ENCODE measurements around the gene DONSON. TPM values are rescaled to one million over a fixed set of nuclear protein-coding genes. Genes with fewer than 3 reads are reported as not detected.
"Not testable (repeated sequence)": the region's sequence is repeated elsewhere in the genome, so short reads cannot be mapped to it uniquely, and the experiment has no call there.

Gene DONSON
- total RNA-seq, 4 donors from 2014 or later, result 4.2 to 13.3 (median 6.7) TPM

- TF ChIP-seq CTCF (IDR thresholded peaks at IDR 0.05) (no peak), POLR2A (IDR thresholded peaks at IDR 0.05) (no peak)
- Histone ChIP-seq H3K4me3 (replicated peaks in 1 of 3) (no peak overlapping the region), H3K27me3 (no peaks in the 10 kb centered on the region), H3K9me3 (no peaks in the 10 kb centered on the region), H3K4me1 (no peaks in the 10 kb centered on the region), H3K36me3 (peaks cover 25 to 34% of the 10 kb centered on the region in 2 donors), H3K27ac (no peak overlapping the region)
- 90 to 92% methylated on average over 2 of the region's 2 CpGs for WGBS, 2 donors
- intact Hi-C loops (cut with DNase I), result no loop called here
- DNase-seq, result no peak
These were observed 10.3 kb downstream of the DONSON start for GRCh38 chr21:33578214-33578613.

- H3K4me1 ChIP-seq; H3K27me3 ChIP-seq; H3K4me3 ChIP-seq (replicated peaks in 1 of 3); intact Hi-C loops (cut with DNase I); DNase-seq; H3K9me3 ChIP-seq; H3K27ac ChIP-seq: not testable (repeated sequence)
- peaks cover 26 to 42% of the 10 kb centered on the region in 2 donors for H3K36me3 ChIP-seq
- WGBS, 2 donors, result 81 to 82% methylated on average over 2 of the region's 2 CpGs
These were observed 11.7 kb downstream of the DONSON start for GRCh38 chr21:33576741-33577141.

GRCh38 chr21:33572350-33572749, 16.1 kb downstream of the DONSON start:
- intact Hi-C loops (cut with DNase I), result no loop called here
- Histone ChIP-seq H3K36me3 (peaks cover 37 to 70% of the 10 kb centered on the region in 2 donors), H3K4me1 (peaks cover 0 to 3% of the 10 kb centered on the region in 2 donors), H3K27me3 (no peaks in the 10 kb centered on the region), H3K27ac (no peak overlapping the region), H3K4me3 (replicated peaks in 1 of 3) (no peak overlapping the region), H3K9me3 (no peaks in the 10 kb centered on the region)
- DNase-seq, result no peak
- 65 to 72% methylated on average over 3 of the region's 3 CpGs for WGBS, 2 donors
- TF ChIP-seq POLR2A (IDR thresholded peaks at IDR 0.05), result no peak
- no peak for TF ChIP-seq CTCF (IDR thresholded peaks at IDR 0.05)

- Histone ChIP-seq H3K4me3 (replicated peaks in 1 of 3) (no peak overlapping the region), H3K4me1 (peaks cover 0 to 3% of the 10 kb centered on the region in 2 donors), H3K27ac (no peak overlapping the region), H3K27me3 (no peaks in the 10 kb centered on the region), H3K36me3 (peaks cover 32 to 55% of the 10 kb centered on the region in 2 donors), H3K9me3 (no peaks in the 10 kb centered on the region)
- TF ChIP-seq POLR2A (IDR thresholded peaks at IDR 0.05) (no peak), CTCF (IDR thresholded peaks at IDR 0.05) (no peak)
- intact Hi-C loops (cut with DNase I), result no loop called here
- 91 to 92% methylated on average over 5 of the region's 5 CpGs for WGBS, 2 donors
- no peak for DNase-seq
These were observed 18.5 kb downstream of the DONSON start for GRCh38 chr21:33569991-33570390.

- DNase-seq, result no peak
- WGBS, 2 donors, result 81 to 91% methylated on average over 2 of the region's 2 CpGs
- Histone ChIP-seq H3K36me3 (peaks cover 18 to 40% of the 10 kb centered on the region in 2 donors), H3K27me3 (no peaks in the 10 kb centered on the region), H3K4me1 (peaks cover 0 to 3% of the 10 kb centered on the region in 2 donors), H3K4me3 (replicated peaks in 1 of 3) (no peak overlapping the region), H3K9me3 (no peaks in the 10 kb centered on the region), H3K27ac (no peak overlapping the region)
- TF ChIP-seq CTCF (IDR thresholded peaks at IDR 0.05) (no peak), POLR2A (IDR thresholded peaks at IDR 0.05) (no peak)
- intact Hi-C loops (cut with DNase I), result no loop called here
These were observed 20.0 kb downstream of the DONSON start for GRCh38 chr21:33568448-33568847.

- Histone ChIP-seq H3K36me3 (peaks cover 14 to 39% of the 10 kb centered on the region in 2 donors), H3K4me3 (replicated peaks in 1 of 3) (no peak overlapping the region), H3K27ac (no peak overlapping the region), H3K9me3 (no peaks in the 10 kb centered on the region), H3K4me1 (peaks cover 0 to 3% of the 10 kb centered on the region in 2 donors), H3K27me3 (no peaks in the 10 kb centered on the region)
- intact Hi-C loops (cut with DNase I), result no loop called here
- TF ChIP-seq POLR2A (IDR thresholded peaks at IDR 0.05) (no peak), CTCF (IDR thresholded peaks at IDR 0.05) (no peak)
- WGBS, 2 donors, result 94 to 95% methylated on average over 6 of the region's 6 CpGs
- no peak for DNase-seq
These were observed 20.6 kb downstream of the DONSON start for GRCh38 chr21:33567914-33568313.

All from thyroid gland (tissue), 4 donors.